ENCODE measurements around the gene CRHBP. TPM values are rescaled to one million over a fixed set of nuclear protein-coding genes. Genes with fewer than 3 reads are reported as not detected.
"Not testable (repeated sequence)": the region's sequence is repeated elsewhere in the genome, so short reads cannot be mapped to it uniquely, and the experiment has no call there.

CRHBP gene
- total and polyA plus RNA-seq, 4 donors, result 37.3 to 159 (median 91.8) TPM

DNA sequence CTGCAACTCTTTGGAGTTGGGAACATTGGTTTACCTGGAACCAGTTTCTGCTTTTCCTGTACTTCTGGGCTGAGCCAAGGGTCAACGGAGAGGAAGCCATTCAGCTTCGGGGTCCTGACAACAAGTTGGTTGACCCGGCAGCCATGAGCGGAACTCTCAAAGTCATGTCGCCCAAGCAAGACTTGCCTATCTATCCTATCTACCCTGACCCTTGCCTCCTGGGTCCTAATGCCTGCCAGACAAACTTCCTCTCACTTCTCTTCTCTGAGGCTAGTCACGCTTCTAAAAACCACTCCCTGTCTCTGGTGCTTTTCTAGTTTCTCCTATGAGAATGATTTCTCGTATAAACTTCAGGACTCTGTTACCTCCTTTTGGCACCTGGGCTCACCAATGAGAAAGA is 44.7 kb upstream of the CRHBP start (continued):
- no peak for TF ChIP-seq HNF4G (IDR thresholded peaks at IDR 0.05)
- no peak for TF ChIP-seq ZBTB33 (IDR thresholded peaks at IDR 0.05)
- TF ChIP-seq FOXA2 (IDR thresholded peaks at IDR 0.05), result no peak
- TF ChIP-seq TAF1 (conservative IDR thresholded peaks at IDR 0.05), result no peak
- no peak for TF ChIP-seq EGR1 (IDR thresholded peaks at IDR 0.05; ENCODE audit: low read depth in 2 of 2)
- no peak for TF ChIP-seq MAX (IDR thresholded peaks at IDR 0.05)
- no peak for TF ChIP-seq ATF3 (IDR thresholded peaks at IDR 0.05)
- TF ChIP-seq JUND (IDR thresholded peaks at IDR 0.05), result no peak
- TF ChIP-seq NR2F2 (IDR thresholded peaks at IDR 0.05), result no peak

- H3K4me3 ChIP-seq (ENCODE audit: low read depth in 1 of 3, low read length in 3 of 3); H3K4me1 ChIP-seq (ENCODE audit: control insufficient read depth in 4 of 4, insufficient read depth in 4 of 4, low read length in 3 of 4); H3K27me3 ChIP-seq (ENCODE audit: control insufficient read depth in 4 of 4, insufficient read depth in 4 of 4, low read length in 3 of 4); H3K9me3 ChIP-seq (ENCODE audit: control insufficient read depth in 4 of 4, low read length in 3 of 4); H3K9ac ChIP-seq (ENCODE audit: low read depth in 1 of 2, low read length in 2 of 2); H3K36me3 ChIP-seq (ENCODE audit: control insufficient read depth in 4 of 4, insufficient read depth in 3 of 4, low read depth in 1 of 4, low read length in 3 of 4); DNase-seq (ENCODE audit: low spot score): not testable (repeated sequence)
- peak overlapping the region; percentile 73 to 78 for H3K27ac ChIP-seq (ENCODE audit: low read depth in 1 of 2, low read length in 2 of 2)
- WGBS, result 24% methylated on average over 9 of the region's 9 CpGs
- peak; percentile 84 to 92 for TF ChIP-seq JUND (IDR thresholded peaks at IDR 0.05)
- peak; percentile 87 for TF ChIP-seq MAX (IDR thresholded peaks at IDR 0.05)
- peak; percentile 45 for TF ChIP-seq FOXA1 (IDR thresholded peaks at IDR 0.05)
- peak; percentile 35 to 40 for TF ChIP-seq RAD21 (IDR thresholded peaks at IDR 0.05)
- peak; percentile 89 for TF ChIP-seq ZBTB33 (IDR thresholded peaks at IDR 0.05)
- peak; percentile 89 for TF ChIP-seq HNF4G (IDR thresholded peaks at IDR 0.05)
- TF ChIP-seq EGR1 (IDR thresholded peaks at IDR 0.05; ENCODE audit: low read depth in 2 of 2), result peak; percentile 22 to 55
- peak; percentile 67 for TF ChIP-seq NR2F2 (IDR thresholded peaks at IDR 0.05)
- TF ChIP-seq RXRA (IDR thresholded peaks at IDR 0.05), result peak; percentile 99
- TF ChIP-seq YY1 (IDR thresholded peaks at IDR 0.05), result peak; percentile 92
- TF ChIP-seq HNF4A (conservative IDR thresholded peaks at IDR 0.05), result peak; percentile 95 to 97
- TF ChIP-seq FOXA2 (IDR thresholded peaks at IDR 0.05), result peak; percentile 54
- peak in 1 of 2 donors; percentile 65 for TF ChIP-seq GABPA (IDR thresholded peaks at IDR 0.05 in 1 of 2, conservative IDR thresholded peaks at IDR 0.05 in 1 of 2)
- TF ChIP-seq ATF3 (IDR thresholded peaks at IDR 0.05), result peak; percentile 96
- peak; percentile 94 for TF ChIP-seq SP1 (IDR thresholded peaks at IDR 0.05)
Measured at GRCh38 chr5:76910344-76910933, 42.4 kb upstream of the CRHBP start.

DNA sequence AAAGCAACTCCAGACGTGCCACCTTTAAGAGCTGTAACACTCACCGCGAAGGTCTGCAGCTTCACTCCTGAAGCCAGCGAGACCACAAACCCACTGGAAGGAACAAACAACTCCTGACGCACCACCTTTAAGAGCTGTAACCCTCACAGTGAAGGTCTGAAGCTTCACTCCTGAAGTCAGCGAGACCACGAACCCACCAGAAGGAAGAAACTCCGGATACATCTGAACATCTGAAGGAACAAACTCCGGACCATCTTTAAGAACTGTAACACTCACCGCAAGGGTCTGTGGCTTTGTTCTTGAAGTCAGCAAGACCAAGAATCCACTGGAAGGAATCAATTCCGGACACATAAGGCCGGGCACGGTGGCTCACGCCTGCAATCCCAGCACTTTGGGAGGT is 38.2 kb upstream of the CRHBP start:
- H3K4me3 ChIP-seq (ENCODE audit: low read depth in 1 of 3, low read length in 3 of 3); H3K27ac ChIP-seq (ENCODE audit: low read depth in 1 of 2, low read length in 2 of 2); H3K9me3 ChIP-seq (ENCODE audit: control insufficient read depth in 4 of 4, low read length in 3 of 4); DNase-seq (ENCODE audit: low spot score); H3K27me3 ChIP-seq (ENCODE audit: control insufficient read depth in 4 of 4, insufficient read depth in 4 of 4, low read length in 3 of 4); H3K36me3 ChIP-seq (ENCODE audit: control insufficient read depth in 4 of 4, insufficient read depth in 3 of 4, low read depth in 1 of 4, low read length in 3 of 4); H3K4me1 ChIP-seq (ENCODE audit: control insufficient read depth in 4 of 4, insufficient read depth in 4 of 4, low read length in 3 of 4); H3K9ac ChIP-seq (ENCODE audit: low read depth in 1 of 2, low read length in 2 of 2): not testable (repeated sequence)
- WGBS, result 92% methylated on average over 14 of the region's 14 CpGs
